Kidney tubule cell (primary cell): ENCODE results near the gene GK2.

Experiments used
- DNase-seq: peaks from one replicate; pipeline ENCODE4 v3.0.0-alpha.2; 2018; ENCODE audit warnings: low spot score

The GK2 gene

DNA sequence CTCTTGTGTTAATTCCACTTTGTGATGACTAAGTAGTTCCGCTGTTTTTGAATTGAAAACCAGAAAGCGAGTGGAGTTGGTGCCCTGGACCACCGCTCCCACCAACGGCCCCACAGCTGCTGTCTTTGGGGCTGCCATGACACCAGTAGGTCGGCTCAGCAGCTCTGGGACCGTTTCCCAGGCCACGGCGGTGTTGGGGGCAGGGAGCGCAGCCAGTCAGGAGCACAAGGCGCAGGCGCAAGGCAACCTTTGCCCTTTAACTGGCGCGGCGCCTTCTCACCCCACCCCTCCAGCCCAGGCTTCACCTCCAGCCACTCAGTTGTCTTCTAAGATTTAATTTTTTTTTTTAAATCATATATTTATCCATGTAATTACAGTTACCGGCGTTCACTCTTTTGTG, at the start of gene GK2:
Gene GK2, minus strand, starts transcription at position 166 of the 400 bp plus-strand sequence. Its CDS starts 28 bp downstream, at position 138.
- DNase-seq = no peak

DNA sequence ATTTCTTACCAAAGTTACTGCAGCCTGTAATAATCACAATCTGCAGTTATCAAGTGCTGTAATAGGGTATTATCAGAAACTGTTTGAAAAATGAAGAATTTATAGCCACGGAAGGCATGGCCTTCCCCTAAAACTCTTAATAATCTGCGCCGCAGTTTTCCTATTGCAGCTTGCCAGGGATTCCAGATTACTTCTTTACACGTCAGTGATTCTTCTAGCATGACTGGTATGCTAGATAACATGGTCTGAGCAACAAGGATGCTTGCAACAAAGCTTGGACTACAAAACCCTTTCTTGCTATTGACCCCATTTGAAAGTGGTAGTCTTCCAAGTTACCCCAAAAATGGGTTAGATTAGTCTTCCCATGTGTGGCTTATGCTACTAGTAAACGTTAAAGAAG, 47.2 kb upstream of the GK2 start:
- DNase-seq = no peak

DNA sequence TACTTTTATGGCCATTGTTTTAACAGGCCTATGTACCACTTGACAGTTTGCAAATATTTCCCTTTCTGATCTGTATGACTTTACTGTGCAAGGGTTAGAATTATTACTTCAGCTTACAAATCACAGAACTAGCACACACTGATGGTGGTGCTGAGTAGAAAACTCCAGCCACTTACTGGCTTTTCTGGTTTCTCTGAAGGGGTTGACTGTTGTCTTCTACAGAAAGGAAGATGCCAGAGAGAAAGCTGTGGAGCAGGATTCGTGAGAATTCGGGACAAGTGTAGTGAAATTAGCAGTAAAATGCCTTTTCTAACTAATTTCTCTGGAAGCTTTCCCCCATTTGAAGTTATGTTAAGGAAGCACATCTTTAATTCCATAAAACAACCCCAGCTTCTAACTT, 46.6 kb upstream of the GK2 start:
- DNase-seq = no peak

DNA sequence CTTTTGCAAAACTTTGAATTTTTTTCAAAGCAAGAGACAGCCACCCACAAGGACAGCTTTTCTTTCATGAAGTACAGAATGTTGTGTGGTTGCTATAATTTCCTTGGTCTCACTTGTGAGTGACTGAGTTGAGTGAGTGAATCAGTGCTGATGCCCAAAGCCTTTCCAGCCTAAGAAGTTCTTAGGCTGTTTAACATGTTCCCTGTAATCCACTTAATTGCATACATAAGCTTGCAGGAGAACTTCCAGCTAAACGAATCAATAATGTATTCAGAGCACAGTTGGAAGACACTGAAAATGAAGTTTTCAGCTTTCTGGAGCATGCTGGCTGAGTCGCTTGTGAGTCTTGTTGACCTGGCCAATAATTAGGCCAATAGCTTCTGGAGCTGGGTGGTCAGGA, 42.0 kb upstream of the GK2 start:
- DNase-seq = no peak

DNA sequence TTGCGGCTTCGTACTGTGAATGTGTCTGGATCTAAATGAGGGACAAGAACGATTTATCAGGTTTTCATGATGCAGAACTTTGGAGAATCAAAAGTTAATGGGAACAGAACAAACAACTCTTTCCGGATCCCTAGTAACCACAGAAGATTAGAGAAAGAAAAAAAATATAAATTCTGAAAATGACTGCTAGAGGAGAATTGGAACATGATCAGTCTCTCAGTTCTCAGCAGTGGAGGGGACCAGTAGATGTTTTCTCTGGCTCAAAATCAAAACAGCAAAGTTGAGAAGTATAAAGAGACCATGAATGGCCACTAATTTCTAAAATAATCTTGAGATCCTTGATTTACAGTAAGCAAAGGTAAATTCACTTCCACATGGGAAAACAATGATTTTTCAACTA, 38.1 kb upstream of the GK2 start:
- DNase-seq = no peak

DNA sequence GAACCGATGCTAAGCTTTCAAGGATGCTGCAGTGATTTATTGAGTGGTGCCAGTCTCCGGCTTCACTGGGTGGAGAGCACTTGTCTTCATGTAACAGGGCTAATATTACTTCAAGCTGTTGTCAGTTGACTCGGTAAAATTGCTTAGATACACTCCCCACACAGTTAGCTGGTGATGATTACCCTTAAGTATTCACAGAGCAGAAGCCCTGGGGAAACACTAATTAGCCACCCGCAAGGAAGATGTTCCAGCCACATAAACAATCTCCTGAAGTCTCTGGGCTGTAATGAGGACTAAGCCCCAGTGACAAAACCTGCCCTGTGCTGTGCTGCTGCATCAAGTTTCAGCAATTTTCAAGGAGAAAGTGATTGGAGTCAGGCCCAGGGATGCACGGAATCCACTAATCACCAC, 37.3 kb upstream of the GK2 start:
- no peak for DNase-seq

DNA sequence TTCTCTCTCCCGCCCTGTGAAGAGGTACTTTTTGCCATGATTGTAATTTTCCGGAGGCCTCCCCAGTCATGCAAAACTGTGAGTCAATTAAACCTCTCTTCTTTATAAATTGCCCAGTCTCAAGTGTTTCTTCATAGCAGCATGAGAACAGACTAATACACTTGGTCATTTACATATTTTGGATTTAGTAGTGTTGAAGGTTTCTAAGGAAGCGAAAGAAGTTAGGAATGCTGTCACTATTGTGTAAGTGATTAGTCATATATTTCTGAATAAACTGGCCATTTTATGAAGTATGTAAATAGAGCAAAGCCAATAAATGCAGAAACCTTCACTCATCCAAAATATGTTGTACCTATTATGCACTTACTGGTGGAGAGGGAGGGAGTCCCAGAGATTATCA, 34.4 kb upstream of the GK2 start:
- DNase-seq = no peak

DNA sequence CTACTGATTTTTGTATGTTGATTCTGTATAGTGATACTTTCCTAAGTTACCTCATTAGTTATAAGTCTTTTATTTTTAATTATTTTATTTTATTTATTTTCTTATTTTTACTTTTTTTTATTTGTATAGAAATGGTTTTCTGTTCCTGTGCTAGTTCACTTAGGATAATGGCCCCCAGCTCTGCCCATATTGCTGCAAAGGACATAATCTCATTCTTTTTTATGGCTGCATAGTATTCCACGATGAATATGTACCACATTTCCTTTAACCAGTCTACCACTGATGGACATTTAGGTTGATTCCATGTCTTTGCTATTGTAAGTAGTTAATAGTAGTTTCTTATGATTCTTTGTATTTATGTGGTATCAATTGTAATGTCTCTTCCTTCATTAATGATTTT, 31.5 kb upstream of the GK2 start:
- DNase-seq = no peak

DNA sequence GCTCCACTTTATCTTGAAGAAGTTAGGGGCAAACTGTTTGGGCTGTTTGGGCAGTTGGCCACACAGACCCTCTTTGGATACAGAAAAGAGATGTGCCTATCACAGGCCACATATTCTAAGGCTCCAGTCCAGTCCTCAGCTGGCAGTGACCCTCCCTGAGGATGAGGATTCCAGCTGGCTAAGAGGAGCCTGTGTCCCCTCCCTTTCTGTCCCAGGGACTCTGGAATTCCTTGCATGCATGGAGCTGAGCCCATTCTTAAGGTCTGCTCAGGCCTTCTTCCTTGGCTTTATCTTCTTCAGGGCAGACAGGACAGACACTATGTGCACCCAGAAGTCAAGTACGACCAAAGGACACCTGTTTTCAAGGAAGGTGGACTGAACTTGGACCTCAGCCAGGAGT, 23.8 kb upstream of the GK2 start:
- no peak for DNase-seq

DNA sequence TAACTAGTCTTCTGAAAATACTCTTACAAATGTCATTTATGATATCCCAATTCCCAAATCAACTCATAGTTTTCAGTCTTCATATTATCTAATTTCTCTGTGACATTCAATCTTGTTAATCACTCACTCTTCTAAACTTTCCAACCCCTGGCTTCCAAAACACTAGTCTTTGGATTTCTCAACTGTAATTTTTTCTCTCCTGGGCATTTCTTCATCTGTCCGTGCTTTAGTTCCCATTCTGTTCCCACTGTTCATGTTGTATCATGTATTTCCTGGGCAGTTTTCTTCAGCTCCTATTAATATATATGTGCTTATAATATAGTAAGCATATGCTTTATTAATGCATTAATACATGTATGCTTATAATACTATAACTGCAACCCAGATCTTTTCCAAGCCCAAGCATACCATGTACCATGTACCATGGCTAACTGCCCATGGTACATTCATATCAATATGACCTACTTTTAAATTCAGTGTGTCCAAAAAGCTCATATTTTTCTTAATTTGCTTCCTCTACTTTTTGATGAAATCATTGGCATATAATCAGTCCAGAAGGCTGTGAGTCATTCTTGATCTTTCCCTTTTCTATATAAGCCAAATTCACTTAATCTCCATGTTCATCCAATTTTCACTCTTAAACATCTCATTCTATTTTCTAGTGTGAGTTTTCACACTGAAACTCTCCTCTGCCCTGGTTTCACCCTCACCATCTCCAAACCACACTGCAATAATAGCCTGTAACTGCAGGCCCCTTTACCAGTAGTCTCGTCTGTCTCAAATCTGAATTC, 21.3 kb upstream of the GK2 start:
- DNase-seq = no peak

DNA sequence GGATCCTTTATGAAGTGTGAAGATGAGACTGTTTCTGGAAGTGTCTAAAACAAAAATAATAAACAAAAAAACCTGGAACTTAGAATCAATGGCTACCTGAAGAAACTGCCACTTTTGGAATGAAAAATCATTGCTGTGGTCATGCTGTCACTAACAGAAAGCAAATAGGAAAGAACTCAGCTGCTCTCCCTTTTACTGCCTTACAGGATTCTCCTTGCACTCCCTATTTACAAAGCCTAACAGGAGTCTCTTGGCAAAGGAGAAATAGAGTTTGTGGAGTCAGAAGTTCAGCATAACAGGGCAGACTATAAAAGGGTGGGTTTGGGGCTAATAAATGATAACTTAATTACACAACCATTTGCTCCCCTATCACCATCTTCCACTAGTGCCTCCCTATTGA, 19.0 kb upstream of the GK2 start:
- no peak for DNase-seq

DNA sequence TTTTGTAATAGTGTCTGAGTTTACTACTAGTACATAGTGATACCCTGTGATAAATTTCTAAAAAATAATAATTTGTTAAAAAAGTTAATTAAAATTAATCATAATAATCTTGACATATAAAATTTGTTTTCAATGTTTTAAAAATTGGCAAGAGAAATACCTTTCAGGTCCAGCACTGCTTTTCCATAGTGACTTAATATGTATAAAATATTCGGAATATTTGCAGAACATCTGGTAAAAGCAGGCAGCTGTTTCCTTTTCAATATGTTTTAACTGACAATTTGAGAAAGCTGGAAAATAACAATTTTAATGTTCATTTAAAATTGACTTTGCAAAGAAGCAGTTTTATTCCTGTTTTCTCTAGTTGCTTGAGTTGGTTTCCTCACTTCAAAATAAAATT, 17.6 kb upstream of the GK2 start:
- no peak for DNase-seq

DNA sequence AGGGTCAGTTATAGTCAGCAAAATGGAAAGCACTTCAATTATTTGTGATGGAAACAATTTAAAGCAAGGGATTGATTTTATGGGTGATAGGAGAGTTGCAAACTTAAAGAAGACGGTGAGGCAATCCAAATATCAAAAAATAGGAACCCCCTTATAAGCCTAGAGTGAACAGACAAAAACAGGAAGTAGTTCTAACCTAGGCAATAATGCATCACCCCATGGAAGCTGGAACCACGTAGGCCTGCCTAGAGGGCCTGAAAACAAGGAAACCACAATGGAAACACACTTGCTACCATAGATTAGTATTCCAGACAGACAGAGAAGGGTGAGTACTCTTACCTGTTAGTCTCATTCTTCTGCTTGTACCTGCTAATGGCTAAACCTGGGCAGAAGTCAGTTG, 13.5 kb upstream of the GK2 start:
- no peak for DNase-seq

DNA sequence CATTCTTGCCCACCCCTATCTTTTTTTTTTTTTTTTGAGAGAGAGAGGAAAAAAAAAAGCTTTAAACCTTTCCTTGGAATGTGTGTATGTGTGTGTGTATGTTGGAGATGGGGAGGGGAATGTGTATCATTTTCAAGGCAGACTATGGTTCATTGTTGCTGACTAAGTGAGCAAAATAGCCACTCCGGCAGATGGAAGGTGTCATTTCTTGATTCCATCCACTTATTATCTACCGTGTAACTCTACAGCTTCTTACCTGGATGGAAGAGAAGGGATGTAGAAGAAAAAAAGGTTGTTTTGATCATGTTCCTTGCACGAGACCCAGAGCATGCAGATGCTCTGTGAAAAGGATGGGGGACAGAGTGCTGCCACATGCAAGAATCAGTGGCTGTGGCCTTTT, 5.9 kb upstream of the GK2 start:
- DNase-seq = no peak

DNA sequence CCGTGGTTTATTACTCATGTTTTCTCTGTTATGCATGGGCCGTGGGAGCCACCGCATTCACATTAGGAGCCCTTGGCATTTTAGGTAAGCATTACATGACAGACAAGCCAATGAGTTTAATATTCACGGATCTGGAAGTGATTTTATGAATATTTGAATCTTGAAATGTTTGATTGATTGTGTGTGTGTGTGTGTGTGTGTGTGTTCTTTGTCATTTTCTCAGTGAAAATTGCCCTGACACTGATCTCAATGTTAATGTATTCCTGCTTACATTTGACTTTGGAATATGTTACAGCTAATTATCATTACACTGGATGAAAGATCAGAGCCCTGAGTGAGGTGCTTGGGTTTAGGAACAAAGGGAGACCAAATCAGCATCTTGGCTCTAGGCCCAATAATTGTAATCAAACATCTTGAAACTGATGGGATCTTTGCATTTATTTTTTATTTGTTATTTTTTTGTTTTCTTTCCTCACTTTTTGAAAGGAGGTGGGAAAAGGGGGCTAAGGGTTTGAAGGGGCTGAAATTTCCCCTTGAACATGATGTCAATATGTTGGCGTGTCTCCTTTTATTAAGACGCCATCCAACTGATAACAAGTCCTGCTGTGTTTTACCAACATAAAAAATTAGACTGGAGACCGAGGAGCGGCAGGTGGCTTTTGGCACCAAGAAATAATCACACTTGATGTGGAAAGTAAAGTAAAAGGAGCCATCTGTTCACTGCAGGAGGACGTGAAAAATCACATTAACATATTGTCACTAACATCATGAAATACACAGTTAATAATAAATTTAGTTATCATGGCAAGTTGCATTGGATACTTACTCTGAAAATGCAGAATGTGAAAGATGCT, 5.2 kb upstream of the GK2 start:
- no peak for DNase-seq

DNA sequence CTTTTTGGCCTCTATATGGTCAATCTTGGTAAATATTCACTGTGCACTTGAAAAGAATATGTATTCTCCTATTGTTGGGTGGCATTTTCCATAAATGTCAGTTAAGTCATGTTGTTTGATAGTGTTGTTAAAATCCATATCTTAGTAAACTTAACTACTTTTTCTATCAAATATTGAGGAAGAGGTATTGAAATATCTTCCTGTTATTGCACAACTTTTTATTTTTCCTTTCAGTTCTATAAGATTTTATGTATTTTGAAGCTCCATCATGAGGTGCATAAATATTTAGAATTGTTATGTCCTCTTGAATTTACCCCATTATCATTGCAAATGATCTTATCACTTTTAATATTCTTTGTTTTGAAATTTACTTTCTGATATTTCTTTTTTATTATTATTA, 3.4 kb downstream of the GK2 start:
- DNase-seq = no peak

DNA sequence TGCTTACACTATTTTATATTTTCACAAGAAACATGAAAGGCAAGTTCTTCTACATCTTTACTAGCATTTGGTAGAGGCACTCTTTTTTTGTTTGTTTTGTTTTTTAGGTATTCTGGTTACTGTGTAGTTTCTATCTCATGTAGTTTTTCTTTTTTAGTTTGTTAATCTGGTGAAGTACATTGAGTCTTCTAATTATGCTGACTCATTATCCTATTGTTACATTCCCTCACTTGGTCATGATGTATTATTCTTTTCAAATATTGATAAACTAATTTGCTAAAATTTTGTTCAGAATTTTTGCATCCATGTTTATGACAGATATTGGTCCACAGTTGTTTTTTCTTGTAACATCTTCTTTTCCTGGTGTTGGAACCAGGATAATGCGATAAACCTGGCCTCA, 4.7 kb downstream of the GK2 start:
- DNase-seq = no peak

DNA sequence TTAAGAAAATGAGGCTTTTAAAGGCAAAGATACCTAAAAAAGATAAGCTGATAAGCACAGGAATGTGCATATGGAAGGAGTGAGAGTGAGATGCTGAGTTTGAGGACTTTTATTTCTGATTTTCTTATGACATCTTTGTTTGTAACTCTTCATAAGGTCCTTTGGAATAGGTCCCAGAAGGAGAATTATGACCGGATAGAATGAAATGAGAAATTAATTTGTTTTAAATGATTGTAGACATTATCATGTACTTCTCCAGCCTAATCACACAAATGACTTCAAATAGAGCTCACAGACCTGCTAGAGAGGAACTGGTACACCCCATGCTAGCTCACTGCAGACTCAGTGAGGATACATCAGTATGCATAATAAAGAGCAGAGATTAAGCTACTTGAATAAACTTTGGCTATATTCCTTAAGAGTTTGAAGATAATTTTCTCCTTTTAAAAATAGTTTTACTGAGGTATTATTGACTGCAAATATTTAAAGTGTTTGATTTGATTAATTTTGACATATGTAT, 5.6 kb downstream of the GK2 start:
- no peak for DNase-seq

DNA sequence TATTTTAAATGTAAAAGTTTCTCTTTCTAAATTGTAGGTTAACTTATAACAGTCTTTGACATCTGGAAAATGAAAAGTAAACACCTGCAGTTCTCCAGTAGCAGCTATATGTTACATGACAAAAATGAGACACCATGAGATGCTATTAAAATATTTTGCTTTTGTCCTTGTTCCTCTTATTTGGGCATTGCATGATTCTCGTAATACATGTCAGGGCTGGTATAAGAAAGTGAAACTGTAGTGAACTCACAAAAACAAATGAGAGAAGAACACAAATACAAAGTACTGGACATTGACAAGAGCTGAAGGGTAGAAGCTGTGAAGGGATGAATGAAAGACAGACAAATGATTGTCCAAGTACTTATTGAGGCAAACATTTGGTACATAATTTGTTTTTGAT, 9.0 kb downstream of the GK2 start:
- no peak for DNase-seq

DNA sequence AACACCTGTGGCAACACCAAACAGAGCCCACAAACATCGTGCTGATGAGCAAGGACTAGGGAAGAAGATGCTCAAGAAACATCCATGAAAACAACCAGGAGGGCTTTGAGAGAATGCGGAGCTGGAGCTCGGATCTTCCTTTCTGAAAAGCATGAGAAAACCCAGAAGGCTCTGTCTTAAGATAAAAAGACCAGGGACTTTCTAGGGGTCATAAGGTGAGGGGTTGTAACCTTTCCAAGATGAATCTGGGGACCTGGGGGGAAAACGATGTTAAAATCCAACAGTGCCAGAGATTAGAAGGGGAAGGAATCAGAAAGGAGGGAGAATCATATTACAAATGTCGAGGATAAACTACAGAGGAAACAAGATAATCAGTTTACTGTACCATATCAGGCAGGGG, 10.1 kb downstream of the GK2 start:
- no peak for DNase-seq

DNA sequence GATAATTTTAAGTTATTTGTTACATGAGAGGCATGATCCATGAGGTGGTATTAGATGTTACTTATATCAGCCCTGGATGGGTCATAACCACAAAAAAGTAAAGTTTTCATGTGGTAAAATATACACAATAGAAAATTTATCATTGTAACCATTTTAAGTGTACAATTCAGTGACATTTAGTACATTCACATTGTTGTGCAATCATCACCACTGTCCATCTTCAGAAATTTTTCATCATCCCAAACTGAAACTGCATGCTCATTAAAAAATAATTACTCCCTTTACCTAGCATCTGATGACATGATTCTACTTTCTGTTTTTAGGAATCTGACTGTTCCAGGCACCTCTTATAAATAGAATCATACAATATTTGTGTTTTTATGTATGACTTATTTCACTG, 11.2 kb downstream of the GK2 start:
- DNase-seq = no peak

DNA sequence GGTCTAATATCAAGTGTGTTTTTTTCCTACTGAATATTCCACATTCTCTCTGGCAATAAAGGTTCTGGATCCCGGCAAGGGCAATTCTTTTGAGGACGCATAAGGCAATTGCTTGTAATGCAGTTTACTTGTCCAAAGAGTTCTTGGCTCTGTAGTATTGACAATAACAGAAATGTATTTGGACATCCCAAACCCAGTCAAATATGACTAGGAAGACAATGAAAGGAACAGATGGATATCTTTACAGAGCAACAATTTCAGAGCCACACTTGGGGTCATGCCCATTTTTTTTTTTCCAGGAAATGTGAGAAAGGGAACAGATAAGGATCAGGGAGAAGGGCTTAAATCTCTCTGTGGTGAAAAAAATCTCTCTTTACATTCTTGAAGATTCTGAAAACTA, 12.2 kb downstream of the GK2 start:
- no peak for DNase-seq

DNA sequence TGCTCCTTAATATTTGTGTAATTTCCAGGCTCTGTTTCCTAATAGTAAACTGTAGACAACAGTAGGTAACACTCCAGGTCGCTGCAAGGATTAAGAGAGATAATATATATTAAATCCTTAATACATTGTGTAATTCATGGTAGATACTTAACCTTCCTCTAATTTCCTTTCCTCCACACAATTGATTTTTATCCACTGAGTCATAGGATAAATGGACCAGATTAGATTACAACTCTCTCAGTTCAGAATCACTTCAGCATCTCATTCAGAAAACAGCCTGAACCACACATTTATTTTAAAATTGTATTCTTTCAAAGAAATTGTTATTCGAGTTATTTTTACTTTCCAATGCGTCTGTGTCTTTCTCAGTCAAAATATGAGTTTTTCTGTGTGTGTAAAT, 17.1 kb downstream of the GK2 start:
- DNase-seq = no peak
